Retinal pigment epithelial cell (primary cell): ENCODE measurements around the gene GALNT8.

ENCODE experiments used
- DNase-seq: peaks from one replicate; pipeline ENCODE4 v3.0.0-alpha.2; 2010; ENCODE audit warnings: low read depth
- H3K4me3 ChIP-seq: 2 replicates; pipeline ENCODE4 v1.5.1; 2011; ENCODE audit warnings: mild to moderate bottlenecking, low read length, control low read depth, moderate library complexity
- CTCF ChIP-seq: conservative IDR thresholded peaks from 2 replicates; pipeline ENCODE4 v1.5.1; 2011; ENCODE audit warnings: low read depth, low read length, control low read depth, inconsistent platforms

GALNT8 gene

GRCh38 chr12:4784404-4785054, 64.3 kb downstream of the GALNT8 start:
- no peak for DNase-seq
- no peak overlapping the region for H3K4me3 ChIP-seq
- TF ChIP-seq CTCF: no peak

- DNase-seq: no peak
- no peak for TF ChIP-seq CTCF
- H3K4me3 ChIP-seq: no peak overlapping the region
These were observed 66.6 kb downstream of the GALNT8 start for GRCh38 chr12:4786795-4787194.

GRCh38 chr12:4787965-4788364, 67.8 kb downstream of the GALNT8 start:
- no peak for DNase-seq
- H3K4me3 ChIP-seq: no peak overlapping the region
- TF ChIP-seq CTCF: no peak

GRCh38 chr12:4789776-4790175, 69.6 kb downstream of the GALNT8 start:
- no peak overlapping the region for H3K4me3 ChIP-seq
- peak; percentile 6 for DNase-seq
- no peak for TF ChIP-seq CTCF

DNA sequence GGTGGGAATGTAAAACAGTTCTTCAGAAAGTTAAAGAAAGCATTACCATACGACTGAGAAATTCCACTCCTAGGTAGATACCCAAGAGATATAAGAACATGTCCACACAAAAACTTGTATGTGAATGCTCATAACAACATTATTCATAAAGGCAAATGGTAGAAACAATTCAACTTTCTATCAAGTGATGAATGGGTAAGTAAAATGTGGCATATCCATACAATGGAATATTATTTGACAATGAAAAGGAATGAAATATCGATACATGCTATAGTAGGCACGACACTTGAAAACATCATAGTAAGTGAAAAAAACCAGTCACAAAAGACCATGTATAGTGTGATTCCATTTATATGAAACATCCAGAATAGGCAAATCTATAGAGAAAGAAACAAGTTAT, 71.3 kb downstream of the GALNT8 start:
- DNase-seq: no peak
- TF ChIP-seq CTCF: no peak
- no peak overlapping the region for H3K4me3 ChIP-seq

DNA sequence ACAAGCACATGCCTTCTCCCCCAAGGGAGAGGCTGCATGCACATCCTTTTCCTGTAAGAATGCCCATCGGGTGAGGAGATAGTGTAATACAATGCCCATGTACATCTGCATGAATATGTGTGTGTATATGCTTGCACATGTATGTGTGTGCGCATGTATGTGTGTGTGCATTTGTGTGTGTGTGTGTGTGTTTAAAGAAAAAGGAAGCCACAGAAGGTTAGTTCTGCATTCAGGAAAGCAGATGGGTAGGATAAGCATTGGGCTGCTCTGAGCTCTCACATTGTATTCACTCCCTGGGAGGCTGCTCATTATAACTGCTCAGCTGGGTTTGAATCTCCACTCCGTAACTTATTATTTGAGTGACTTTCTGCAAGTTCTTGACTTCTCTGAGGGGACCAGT, 74.3 kb downstream of the GALNT8 start:
- DNase-seq: no peak
- H3K4me3 ChIP-seq: no peak overlapping the region
- TF ChIP-seq CTCF: no peak

DNA sequence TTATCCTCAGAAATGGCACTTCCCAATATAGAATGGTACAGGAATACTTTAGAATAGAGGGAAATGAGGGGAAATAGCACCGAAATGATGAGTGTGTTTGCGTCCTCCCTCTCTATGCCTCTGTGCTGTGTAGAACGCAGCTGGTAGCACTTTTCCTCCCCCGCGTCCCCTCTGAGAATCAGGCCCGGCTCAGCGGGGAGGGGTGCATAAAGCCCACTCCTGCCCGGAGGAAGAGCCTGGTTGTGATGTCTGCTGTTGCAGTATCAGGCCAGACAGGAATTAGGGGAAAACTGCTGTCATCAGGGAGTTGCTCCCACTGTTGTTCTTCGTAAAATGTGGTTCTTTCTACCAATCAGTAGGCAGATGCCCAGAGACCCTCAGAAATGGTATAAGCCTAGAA, 76.0 kb downstream of the GALNT8 start:
- H3K4me3 ChIP-seq: no peak overlapping the region
- no peak for TF ChIP-seq CTCF
- no peak for DNase-seq
